Stimulated activated CD4-positive, alpha-beta T cell treated with anti-CD3 and anti-CD28 coated beads, Interleukin-15, amount 100 ng/mL, for 48 hours (primary cell): ENCODE measurements around the gene PEX16.

ENCODE experiments used
- DNase-seq, 2 donors: peaks; one replicate each; pipeline ENCODE4 v3.0.0-alpha.2; 2020; ENCODE audit warnings: low read depth in 2 of 2

PEX16 gene

DNA sequence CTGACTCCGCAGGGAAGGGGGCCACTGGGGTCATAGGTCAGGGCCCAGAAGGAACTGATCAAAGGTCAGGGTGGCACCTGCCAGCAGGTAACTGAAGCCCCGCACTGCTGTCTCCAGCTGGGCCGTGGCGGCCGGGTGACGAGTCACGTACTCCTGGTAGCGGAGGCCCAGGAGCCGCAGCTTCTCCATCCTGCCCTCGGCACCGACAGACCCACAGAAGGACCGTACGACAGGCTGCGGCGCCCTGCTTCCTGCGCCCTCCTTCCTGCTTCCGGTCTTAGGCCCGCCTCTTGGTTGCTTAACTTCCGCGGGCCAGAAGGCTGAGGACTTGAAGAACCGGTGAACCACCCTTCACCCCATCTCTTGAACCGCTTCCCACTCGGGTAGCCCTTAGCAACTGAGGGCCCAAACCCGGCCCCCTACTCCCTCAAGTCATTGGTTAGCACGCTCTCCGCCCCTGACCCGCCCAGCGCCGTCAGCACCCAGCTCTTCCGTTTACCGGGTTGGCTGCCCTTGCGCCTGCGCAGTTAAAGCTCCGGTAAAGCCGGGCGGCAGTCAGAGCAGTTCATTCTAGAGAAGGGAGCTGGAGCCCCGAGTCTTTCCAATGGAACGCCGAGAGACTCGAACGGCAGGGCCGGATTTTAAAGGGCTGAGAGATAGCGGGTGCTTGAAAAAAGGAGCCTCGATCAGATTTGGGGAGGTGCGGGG, at the start of gene PEX16:
PEX16 (minus strand) TSS at position 255 of the 708 bp plus-strand sequence; CDS start at position 189, 66 bp downstream.
- DNase-seq = peak; percentile 88 to 95

GRCh38 chr11:45964911-45965389, 47.3 kb upstream of the PEX16 start:
- peak; percentile 21 to 36 for DNase-seq

DNA sequence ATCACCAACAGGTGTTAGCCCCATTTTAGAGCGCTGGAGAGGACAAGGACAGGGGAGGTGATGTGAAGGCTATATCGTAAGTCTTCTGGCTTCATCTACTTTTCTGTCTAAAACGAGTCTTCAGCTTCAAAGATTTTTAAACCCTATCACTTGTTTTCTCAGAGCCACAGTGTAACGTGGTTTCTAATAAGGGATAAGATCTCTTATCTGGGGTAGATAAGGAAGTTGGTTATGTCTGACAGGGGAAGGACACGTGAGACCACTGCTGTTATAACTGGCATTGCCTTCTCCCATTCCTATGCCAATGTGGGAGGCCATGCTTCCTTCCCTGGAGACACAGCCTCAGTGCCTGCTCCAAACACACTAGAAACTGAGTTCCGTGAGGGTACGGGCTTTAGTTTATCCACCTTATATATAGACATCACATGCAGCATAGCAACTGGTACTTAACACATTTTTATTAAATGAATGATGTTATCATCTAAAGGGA, 44.1 kb upstream of the PEX16 start:
- no peak for DNase-seq

- no peak for DNase-seq
Measured at GRCh38 chr11:45960387-45961095, 42.9 kb upstream of the PEX16 start.

DNA sequence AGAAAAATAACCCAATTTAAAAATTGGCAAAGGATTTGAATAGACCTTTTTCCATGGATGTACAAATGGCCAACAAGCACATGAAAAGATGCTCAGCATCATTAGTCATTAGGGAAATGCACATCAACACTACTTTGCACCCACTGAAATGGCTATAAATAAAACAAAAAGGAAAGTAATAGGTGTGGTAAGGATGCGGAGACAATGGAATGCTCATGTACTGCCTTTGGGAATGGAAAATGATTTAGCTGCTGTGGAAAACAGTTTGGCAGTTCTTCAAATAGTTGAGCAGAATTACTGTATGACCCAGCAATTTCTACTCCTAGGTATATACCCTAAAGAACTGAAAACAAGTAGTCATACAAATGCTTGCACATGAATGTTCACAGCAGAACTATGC, 42.2 kb upstream of the PEX16 start:
- DNase-seq = no peak

GRCh38 chr11:45949992-45950407, 32.3 kb upstream of the PEX16 start:
- DNase-seq = no peak

- no peak for DNase-seq
Measured at GRCh38 chr11:45948356-45948755, 30.7 kb upstream of the PEX16 start.

DNA sequence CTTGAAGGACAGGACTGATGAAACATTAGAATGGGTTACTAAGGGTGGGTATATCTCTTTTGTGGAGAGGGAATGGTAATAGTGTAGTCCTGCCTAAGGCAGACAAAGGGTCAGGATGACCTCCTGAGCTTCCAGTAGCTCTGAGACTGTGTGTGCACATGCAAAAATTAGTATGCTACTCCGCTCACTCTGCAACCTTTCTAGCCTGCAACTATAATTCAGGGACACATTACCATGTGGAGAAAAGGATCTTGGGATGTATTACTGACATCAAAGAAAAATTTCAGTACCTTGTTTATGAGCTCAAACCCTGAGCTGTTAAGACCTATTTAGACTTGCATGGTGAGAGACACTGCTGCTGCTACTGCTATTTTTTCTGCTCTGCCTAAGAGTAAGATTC, 30.2 kb upstream of the PEX16 start:
- no peak for DNase-seq

DNA sequence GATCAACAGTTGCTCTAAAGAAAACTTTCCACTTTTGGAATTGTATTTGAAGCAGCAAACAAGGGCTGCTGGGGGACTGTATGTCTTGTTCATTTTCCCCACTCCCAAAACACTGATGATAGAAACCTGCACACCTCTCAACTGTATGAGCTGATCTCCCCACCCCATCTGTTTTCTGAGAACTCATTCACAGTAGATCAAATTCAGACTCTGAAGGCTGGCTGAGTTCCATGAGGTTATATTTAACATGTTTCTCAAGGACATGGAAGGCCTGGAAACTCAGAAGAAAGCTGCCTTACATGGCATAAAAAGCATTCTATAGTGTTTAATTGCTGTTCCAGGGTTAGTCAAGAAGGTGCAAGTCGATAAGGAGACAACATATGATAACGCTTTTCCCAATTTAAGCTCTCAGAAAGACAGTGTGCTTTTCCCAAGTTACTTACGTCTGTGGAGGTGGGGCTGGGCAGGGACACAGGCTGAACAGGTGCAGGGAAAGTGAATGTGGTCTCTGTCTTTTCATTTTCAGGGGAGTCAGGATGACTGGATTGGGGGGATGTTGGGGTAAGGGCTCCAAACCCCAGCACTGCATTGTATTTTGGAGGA, 27.8 kb upstream of the PEX16 start:
- DNase-seq = no peak

DNA sequence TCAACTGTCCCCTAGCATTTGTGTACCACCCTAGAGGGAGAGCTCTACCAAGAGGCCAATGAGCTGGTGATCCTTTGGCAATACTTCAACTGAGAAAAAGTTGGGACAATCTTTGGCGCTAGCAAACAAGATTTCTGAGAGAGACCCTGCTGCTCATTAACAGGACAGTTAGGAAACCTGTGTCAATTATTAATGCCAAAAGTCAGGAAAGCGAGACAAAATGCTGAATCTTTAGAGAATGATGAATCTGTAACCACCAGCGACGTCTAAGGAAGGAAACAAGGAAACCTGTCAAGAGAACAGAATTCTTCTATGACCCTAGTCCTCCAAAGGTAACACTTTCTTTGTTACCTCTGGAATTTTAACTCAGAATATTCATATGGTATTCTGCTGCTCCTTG, 24.7 kb upstream of the PEX16 start:
- no peak for DNase-seq

DNA sequence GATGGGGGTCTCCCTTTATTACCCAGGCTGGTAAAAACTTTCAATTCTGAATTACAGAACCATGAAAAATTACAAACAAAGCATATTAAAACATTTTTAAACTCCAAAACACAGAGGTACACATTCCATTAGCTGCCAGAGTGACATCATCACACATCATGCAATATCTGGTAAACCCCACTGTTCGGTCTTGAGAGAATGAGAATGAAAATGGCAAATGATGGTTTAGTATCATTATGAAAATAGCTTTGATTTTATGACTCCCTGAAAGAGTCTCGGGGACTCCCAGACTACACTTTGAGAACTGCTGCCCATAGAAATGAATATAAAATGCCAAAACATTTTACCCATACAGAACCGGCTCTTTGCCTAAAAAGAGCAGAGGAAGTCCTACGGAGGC, 23.6 kb upstream of the PEX16 start:
- DNase-seq = no peak

DNA sequence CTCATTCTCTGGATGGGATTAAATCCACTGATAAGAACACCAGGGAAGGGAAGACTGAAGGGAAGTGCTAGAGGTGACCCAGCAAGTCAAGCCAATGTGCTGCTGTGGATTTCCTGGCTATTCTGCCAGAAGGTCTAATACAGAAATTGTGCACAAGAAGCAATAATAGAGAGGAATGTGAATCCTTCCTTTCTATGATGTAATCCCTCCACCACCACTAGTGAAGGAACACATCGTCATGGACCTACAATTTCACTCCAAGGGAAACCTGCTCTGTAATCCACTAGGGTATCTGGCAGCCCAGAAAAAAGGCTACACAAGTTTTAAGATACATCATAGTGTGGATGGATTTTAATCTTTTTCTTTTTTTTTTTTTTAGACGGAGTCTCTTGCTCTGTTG, 22.2 kb upstream of the PEX16 start:
- DNase-seq = no peak

GRCh38 chr11:45937916-45938315, 20.2 kb upstream of the PEX16 start:
- no peak for DNase-seq

DNA sequence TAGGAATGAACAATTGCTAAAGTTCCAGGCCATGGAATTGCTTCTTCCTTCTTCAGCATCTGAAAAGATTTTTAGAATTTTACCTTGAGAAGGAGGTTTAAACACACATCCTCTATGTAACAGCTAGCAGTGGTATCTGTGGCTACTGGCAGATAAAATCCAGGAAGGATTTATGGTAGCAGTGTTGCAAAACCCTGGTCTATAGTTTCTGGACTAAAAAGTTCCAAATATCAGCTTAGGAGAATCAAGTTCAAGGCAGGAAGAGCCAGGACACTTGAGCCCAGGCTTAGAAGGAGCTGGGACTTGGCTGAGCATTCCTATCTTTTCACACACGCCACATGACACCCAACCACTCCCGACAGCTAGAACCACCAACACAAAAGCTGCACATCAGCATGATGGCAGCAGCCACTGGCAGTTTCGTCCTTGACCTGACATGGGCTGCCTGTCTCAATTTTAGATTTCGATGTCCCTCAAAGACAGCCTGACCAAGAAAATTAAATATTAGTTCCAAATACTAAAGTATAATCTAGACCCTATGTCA, 18.9 kb upstream of the PEX16 start:
- no peak for DNase-seq

DNA sequence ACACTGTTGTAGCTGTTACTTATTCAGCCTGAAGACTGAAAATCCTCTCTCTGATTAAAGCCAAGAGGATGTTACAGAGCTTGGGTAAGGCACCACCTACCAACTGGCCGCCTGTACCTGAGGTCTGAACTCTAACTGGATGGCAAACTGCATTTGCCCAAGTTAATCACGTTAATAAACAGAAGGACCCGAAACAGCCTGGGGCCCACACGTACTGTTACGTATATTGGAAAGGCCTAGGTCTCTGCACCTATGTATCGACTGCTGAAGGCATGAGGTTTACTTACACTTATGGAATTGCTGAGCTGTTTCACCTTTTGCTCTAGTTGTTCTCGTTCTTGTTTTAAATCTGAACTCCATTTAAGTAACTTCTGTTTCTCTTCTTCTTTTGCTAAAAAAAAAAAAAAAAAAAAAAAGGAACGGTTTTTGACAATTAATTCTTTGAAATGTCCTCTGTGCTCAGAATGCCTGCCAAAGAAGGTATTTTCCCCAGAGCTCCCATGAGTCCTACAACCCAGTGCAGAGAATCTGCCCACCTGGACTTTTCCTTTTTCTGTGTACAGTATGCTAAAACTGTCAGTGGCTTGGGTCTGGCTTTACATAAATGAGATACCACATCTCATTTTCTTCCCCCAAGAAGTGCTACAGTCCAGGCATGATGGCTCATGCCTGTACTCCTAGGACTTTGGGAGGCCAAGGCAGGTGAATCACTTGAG, 17.8 kb upstream of the PEX16 start:
- no peak for DNase-seq

DNA sequence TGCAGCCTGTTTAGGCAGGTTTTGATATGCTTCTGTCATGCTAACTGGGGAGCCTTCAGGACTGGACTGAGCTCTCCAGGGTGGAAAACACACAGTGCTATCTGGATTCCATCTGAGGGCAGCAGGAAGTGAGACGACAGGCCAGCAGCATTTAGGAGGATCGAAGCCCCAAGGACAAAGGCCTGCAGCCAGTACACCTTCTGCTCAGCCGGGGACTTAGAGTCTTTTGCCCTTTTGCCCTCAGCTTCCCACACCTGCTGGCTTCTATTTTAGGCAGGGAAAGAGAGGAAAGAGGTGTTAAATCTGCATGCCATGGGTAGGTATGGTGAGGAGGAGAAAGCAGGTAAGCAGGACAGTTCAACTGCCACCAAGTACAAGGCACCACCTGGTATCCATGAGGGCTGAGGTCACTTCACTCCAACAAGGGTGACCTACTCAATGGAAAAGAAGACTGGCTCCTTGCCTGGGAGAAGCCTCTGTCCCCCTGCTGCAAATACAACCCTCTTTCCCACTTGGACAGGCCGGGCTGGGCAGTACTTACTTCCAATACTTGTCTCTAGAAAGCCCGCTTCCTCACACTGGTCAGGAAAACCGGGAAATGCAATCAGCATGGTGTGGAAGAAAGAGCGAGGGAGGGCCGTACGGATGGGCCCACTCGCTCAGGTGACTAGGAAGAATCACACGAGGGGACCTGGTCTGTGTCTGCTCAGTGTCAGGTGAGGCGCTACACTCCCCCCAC, 17.1 kb upstream of the PEX16 start:
- DNase-seq = no peak

DNA sequence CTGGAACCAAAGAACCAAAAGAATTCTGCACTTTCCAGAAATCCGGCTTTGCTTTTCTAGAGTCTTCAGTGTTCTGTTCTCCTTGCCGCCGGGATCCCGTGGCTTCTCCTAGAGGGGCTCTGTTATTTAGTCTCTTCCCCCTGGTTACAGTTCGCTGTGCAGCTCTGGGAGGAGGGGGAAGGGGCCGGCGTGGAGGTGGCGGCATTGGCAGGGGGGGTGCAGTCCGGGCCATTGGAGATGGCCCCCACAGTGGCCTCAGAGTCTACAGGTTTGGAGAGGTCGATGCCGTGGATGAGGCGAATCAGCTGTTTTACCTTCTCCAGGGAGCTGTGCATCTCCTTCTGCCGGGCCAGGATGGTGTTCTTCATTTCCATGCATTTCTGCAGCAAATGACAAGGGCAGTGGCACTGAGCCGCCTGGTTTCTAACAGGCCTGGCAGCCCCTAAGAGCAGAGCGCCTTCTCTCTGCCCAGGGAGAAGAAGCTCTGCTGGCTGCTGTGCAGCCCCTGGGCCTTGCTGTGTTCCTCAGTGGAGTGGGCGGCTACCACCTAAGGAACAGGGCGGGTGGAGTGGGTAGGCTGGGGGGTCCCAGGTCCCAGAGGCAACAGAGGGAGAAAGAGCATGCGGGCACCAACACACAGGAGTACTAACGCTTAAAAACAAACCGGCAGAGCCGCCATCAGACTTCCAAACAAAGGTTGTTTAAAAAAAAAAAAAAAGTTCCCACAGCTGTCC, 16.3 kb upstream of the PEX16 start:
- no peak for DNase-seq

DNA sequence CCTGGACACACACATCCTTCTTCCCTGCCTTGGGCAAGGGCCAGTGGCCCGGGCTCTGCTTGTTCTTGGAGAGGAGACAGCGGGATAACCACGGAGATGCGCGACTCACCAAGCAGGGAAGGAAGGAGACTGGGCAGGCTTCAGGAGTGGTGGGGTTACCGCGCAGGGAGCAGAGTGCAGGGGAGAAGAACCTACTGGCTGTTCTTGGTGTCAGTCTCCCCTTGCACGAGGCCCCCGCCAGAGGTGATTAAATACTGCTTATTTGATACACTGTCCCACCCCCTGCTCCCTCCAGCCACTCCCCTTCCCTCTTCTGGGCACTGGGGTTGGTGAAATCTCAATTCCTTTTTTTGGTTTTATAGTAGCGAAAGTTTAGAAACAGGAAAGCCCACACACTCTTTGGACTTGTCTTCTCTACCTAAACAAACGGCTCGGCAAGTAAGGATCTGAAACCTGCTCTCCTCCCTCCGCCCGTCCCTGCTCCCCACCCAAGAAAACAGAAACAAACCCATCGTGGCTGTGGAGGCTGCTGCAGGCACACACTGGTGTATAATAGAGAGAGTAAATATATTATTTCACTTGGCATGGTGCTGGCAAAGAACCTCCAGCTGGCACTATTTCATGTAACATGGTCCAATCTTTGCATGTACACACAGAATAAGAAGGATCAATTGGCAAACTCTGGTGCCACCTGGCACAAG, 15.6 kb upstream of the PEX16 start:
- DNase-seq = no peak

DNA sequence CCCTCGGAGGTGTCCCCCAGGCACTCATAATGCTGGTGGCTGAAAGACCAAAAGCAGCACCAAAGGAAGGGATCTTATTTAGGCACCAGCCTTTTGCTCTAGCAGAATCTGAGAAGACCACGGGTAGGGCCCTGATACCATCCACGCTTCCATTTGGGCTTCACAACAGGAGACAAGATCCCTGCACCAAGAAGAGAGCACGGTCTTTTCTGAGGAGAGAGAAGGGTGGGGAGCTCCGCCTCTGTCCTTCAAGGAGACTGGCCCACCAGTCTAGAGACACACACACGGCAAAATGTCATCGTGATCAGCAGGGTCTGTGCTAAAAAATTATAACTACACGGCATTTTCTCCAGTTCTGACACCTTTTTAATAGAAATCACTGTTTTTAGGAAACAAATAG, 14.5 kb upstream of the PEX16 start:
- DNase-seq = no peak

GRCh38 chr11:45931739-45932138, 14.1 kb upstream of the PEX16 start:
- no peak for DNase-seq
